HFF-Myc (cell line): Measurements from ENCODE around the gene CDON.
"Not testable (repeated sequence)": the region's sequence is repeated elsewhere in the genome, so short reads cannot be mapped to it uniquely, and the experiment has no call there.

ENCODE experiments used
- DNase-seq: peaks from one replicate; pipeline ENCODE4 v3.0.0-alpha.2; 2011; ENCODE audit warnings: low read depth; ENCODE audit errors: extremely low read depth
- H3K4me3 ChIP-seq: replicated peaks from 2 replicates; pipeline ENCODE4 v1.5.1; 2011; ENCODE audit warnings: low read depth, mild to moderate bottlenecking, control low read depth, low read length
- TF ChIP-seq, protein P1 (sequence below): IDR thresholded peaks from 2 replicates; pipeline ENCODE4 v1.5.1; 2012; ENCODE audit warnings: mild to moderate bottlenecking, low read depth, low read length, control low read depth; ENCODE audit errors: missing control alignments

CDON gene

DNA sequence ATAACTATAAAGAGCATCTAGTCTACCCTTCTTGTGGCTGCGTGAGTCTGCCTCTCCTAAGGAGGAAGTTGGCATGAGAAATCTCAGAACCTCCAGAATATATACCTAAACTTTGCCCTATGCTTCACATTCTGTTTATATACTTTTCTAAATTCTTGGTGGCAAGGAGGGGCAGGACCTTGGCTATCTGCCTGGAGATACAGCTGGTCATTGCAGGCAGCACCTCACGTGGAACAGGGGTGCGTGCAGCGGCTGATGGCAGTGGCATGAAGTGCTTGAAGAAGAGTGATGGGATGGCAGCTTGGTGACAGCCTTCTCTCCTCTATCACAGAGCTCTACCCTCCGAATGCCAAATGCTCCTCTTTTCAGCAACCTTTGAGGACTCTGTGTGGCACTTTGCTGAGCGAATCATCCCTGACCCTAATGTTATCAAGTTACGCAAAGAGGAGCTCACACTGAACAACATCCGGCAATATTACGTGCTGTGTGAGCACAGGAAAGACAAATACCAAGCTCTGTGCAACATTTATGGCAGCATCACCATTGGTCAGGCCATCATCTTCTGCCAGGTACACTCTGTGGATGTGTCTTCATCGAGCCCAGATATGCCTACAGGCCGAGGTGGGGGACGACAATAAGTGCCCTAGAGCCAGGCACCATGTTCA is 145.9 kb downstream of the CDON start:
- H3K4me3 ChIP-seq, result no peak overlapping the region
- TF ChIP-seq, protein P1, sequence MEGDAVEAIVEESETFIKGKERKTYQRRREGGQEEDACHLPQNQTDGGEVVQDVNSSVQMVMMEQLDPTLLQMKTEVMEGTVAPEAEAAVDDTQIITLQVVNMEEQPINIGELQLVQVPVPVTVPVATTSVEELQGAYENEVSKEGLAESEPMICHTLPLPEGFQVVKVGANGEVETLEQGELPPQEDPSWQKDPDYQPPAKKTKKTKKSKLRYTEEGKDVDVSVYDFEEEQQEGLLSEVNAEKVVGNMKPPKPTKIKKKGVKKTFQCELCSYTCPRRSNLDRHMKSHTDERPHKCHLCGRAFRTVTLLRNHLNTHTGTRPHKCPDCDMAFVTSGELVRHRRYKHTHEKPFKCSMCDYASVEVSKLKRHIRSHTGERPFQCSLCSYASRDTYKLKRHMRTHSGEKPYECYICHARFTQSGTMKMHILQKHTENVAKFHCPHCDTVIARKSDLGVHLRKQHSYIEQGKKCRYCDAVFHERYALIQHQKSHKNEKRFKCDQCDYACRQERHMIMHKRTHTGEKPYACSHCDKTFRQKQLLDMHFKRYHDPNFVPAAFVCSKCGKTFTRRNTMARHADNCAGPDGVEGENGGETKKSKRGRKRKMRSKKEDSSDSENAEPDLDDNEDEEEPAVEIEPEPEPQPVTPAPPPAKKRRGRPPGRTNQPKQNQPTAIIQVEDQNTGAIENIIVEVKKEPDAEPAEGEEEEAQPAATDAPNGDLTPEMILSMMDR, result no peak

DNA sequence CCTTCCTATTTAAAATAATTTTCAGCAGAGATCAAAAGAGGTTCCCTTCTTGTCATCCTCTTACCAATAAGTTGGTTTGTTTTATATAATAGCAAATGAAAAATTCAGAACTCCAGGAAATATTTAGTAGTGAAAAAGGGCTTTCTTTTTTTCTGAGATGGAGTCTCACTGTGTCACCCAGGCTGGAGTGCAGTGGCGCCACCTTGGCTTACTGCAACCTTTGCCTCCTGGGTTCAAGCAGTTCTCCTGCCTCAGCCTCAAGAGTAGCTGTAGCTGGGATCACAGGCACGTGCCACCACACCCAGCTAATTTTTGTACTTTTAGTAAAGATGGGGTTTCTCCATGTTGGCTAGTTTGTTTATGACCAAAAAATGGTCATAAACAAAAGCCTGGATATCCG is 148.1 kb downstream of the CDON start:
- DNase-seq, H3K4me3 ChIP-seq: not testable (repeated sequence)

More for the DNA sequence above, 145.9 kb downstream of the CDON start:
- DNase-seq, result no peak

DNA sequence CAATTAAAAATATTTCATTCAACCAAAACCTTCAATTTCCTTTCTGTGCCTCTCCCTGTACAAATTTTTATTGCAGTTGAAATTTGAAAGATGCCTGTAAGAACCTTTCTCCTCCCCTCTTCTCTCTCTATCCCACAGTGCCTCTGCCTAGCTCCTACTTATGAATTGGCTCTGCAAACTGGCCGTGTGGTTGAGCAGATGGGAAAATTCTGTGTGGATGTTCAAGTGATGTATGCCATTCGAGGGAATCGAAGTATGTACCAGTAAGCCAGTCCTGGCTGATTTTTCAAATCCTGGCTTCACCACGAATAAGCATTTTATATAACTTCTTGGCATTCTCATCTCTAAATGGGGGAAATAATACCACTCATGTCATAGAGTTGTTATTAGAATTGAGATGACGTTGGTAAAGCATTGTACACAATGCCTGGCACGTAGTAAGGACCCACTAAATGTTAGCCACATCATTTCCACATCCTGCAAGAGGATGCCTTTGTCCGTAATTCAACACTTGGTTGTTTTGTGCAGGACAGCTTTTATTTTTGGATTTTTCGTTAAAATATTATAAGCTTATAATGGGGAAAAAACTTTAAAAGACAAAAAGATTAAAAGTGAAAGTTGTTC is 152.3 kb downstream of the CDON start:
- TF ChIP-seq, protein P1, result no peak
- no peak overlapping the region for H3K4me3 ChIP-seq
- no peak for DNase-seq
